HG03135 (cell line): Measurements from ENCODE around the gene CRIP3.

Experiments used
- ATAC-seq: cut with Tn5 transposase; IDR thresholded peaks from one replicate; pipeline ENCODE4 v1.9.1; 2021; ENCODE audit warnings: mild to moderate bottlenecking, moderate library complexity; ENCODE audit not compliant: unreplicated experiment

The CRIP3 gene

GRCh38 chr6:43258180-43258579 is 50.4 kb downstream of the CRIP3 start:
- ATAC-seq: no peak

- no peak for ATAC-seq
Observed at GRCh38 chr6:43257367-43258145, 51.1 kb downstream of the CRIP3 start.

- ATAC-seq: no peak
Observed at GRCh38 chr6:43256670-43257366, 51.8 kb downstream of the CRIP3 start.
